AG04449 (cell line): ENCODE results near the gene STH.

Experiments
- CTCF ChIA-PET: fragments of 350-600 bp; formaldehyde crosslinking; extraction: SDS; loops from one replicate; lab custom pipeline; 2021; ENCODE audit warnings: antibody characterized with exemption; lab: Yijun Ruan, JAX
- POLR2A ChIA-PET: fragments of 400-600, 350-600 bp; formaldehyde crosslinking; extraction: SDS; loops from one replicate; lab custom pipeline; 2020; ENCODE audit warnings: antibody characterized with exemption, inconsistent platforms; lab: Yijun Ruan, JAX
- DNase-seq: peaks from one replicate; pipeline ENCODE4 v3.0.0-alpha.2; 2010; ENCODE audit warnings: low read depth, low spot score
- H3K4me3 ChIP-seq: 2 replicates; pipeline ENCODE4 v1.5.1; 2011; ENCODE audit warnings: low read depth, mild to moderate bottlenecking, control low read depth, low read length
- CTCF ChIP-seq: IDR thresholded peaks from one replicate; pipeline ENCODE4 v1.5.1; 2011; ENCODE audit warnings: mild to moderate bottlenecking, moderate library complexity, low read length, control low read depth, inconsistent platforms; ENCODE audit not compliant: insufficient read depth; ENCODE audit errors: missing control alignments

Gene STH

GRCh38 chr17:45977976-45978626 is 20.9 kb upstream of the STH start:
- no peak for DNase-seq
- H3K4me3 ChIP-seq = no peak overlapping the region
- ChIA-PET POLR2A (no interaction called here), CTCF (interaction anchor here (0.7 to 1.2 kb wide), 2 partner anchors 23 to 25 kb away, joined by 3 read pairs; no protein-coding TSS in a partner anchor)
- no peak for TF ChIP-seq CTCF

GRCh38 chr17:45979137-45979536 is 19.9 kb upstream of the STH start:
- no peak for DNase-seq
- POLR2A ChIA-PET = no interaction called here
- no peak overlapping the region for H3K4me3 ChIP-seq
- CTCF ChIA-PET = interaction anchor here (1.2 kb wide), 2 partner anchors 24 to 30 kb away, joined by 3 to 5 read pairs; no protein-coding TSS in a partner anchor
- TF ChIP-seq CTCF = no peak

GRCh38 chr17:45980855-45981254 is 18.2 kb upstream of the STH start:
- ChIA-PET POLR2A (no interaction called here), CTCF (interaction anchor here (1.5 kb wide), 1 partner anchor 10 kb away, joined by 5 read pairs; no protein-coding TSS in a partner anchor)
- no peak for TF ChIP-seq CTCF
- H3K4me3 ChIP-seq = no peak overlapping the region
- DNase-seq = no peak

GRCh38 chr17:45981306-45981705 is 17.7 kb upstream of the STH start:
- no peak overlapping the region for H3K4me3 ChIP-seq
- CTCF ChIA-PET = interaction anchor here (1.5 kb wide), 1 partner anchor 9 kb away, joined by 5 read pairs; no protein-coding TSS in a partner anchor
- TF ChIP-seq CTCF = no peak
- DNase-seq = no peak
- POLR2A ChIA-PET = no interaction called here

GRCh38 chr17:45982791-45983613 is 16.0 kb upstream of the STH start:
- DNase-seq = no peak
- CTCF ChIA-PET = interaction anchor here (1.8 kb wide), 1 partner anchor 19 kb away, joined by 7 read pairs; no protein-coding TSS in a partner anchor
- TF ChIP-seq CTCF = no peak
- POLR2A ChIA-PET = no interaction called here
- no peak overlapping the region for H3K4me3 ChIP-seq
